Frontal cortex (tissue), 4 donors: ENCODE results near the gene CHRNB2. TPM values are rescaled to one million over a fixed set of nuclear protein-coding genes. Genes with fewer than 3 reads are reported as not detected.
A peak's percentile ranks its signal among the peaks of the same experiment; 100 is the strongest.

ENCODE experiments used
- DNase-seq, 2 donors: peaks; one replicate each; pipeline ENCODE4 v3.0.0; 2012; ENCODE audit warnings: low spot score in 2 of 2
- FAIRE-seq: peaks from 2 replicates; lab custom pipeline; 2012; peaks lifted over from hg19 to GRCh38; lab: Jason Lieb, UNC
- total RNA-seq: library from RNA; depleted of rRNA; stranded (reverse); fragments of >200 nt; gene quantifications from one replicate; pipeline ENCODE4 v1.2.3, GENCODE V29; 2014
- donor health status: control.
- donor health status: control.
- donor health status: control.

The CHRNB2 gene
- total RNA-seq, 1 donor from 2014 or later: 17.9 TPM

DNA sequence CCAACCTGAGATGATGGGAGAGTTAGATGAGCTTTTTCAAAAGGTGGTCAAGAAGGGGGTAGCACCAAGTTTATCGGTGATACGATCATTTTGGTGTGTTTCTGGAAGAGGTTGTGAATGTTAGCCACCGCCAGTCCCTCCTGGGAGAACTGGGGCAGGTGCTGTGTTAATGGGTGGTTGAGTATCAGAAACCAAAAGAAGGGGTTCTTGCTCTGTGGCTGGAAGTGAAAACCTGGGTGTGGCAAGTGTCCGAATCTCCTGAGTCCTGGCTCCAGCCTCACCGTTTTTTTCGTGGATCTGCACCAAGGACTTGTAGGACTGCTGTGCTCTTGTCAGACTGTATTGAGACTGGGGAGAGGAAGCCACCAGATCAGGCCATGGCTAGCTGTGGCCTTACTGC is 16.9 kb upstream of the CHRNB2 start:
- no peak for FAIRE-seq
- DNase-seq: no peak

DNA sequence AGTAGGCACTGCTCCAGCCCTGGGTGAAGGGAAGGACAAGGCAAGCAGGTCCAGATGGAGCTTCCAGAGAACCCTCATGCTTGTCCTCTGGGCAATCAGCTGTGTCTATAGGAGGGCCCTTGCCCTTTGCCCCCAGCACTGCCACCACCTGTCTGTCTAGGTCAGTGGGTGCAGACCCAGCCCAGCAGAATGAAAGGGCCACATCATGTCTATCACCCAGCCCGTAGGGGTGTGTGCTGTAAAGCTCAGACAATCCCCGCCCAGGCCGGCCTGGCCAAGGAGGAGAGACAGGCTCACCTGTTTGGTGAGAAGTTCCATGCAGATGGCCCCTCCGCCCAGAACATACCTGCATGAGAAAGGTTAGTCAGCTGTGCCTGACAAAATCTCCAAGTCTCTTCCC is 16.1 kb upstream of the CHRNB2 start:
- FAIRE-seq (no peak), DNase-seq (no peak)

- no peak for FAIRE-seq
- DNase-seq: no peak
Observed at GRCh38 chr1:154552036-154552435, 15.5 kb upstream of the CHRNB2 start.

DNA sequence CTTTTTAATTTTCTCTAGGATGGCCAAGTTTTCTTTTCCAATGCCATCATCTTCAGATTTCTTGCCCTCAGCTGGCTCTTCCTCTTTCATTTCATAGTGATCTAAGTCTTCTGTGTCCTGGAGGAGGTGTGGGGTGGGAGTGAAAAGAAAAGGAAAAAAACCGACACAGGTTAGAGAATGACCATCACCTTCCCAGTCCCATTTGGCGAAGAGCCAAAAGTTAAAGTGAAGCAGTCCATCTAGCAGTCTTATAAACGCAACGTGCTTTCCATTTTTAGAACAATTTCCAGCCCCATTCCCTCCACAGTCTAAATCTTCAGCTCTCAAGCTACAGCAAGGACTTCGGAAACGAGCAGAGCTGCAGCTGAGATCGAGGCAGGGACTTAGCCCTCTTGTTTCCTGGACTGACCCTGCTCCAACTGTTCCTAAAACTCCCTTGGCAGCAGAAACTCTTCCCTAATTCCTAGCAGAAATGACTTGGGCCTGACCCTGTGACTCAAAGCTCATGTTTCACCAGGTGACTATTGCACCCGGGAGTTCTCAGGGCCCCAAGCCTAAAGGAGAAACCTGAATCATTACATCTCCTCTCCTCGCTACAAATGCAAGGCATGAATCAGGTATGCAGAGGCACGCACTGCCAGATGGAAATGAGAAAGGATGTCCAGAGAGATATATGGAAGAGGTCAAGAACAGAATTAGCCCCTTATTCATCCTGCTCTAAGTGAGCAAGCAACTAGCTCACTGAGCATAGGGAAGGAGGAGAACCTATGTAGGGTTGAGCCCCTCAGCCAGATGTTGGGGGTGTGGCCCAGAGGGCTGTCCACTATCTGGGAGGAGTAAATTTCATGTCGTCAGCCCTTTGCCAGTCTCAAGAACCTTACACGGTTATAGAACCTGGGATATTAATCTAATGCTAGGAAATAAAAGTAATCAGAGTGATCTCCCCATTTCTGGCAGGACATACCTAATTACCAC is 14.2 kb upstream of the CHRNB2 start:
- DNase-seq (no peak), FAIRE-seq (no peak)

DNA sequence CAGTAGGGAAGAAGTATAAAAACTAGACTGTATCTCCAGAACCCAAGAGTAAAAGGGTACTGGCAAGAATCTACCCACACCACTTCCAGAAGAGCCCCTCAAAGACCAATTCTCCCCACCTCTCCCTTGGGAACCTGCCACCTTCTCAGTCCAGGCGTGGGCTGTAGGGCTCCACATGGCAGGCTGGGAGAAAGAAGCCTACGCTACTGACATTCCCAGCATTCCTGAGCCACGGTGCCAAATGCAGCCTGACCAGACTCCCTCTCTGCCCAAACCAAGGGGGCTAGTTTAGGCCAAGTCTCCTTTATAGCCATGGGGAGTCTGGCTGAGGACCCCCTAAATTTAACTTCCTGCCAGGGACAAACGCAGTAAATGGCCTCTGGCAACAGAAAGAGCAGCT is 11.2 kb upstream of the CHRNB2 start:
- FAIRE-seq (no peak), DNase-seq (no peak)

DNA sequence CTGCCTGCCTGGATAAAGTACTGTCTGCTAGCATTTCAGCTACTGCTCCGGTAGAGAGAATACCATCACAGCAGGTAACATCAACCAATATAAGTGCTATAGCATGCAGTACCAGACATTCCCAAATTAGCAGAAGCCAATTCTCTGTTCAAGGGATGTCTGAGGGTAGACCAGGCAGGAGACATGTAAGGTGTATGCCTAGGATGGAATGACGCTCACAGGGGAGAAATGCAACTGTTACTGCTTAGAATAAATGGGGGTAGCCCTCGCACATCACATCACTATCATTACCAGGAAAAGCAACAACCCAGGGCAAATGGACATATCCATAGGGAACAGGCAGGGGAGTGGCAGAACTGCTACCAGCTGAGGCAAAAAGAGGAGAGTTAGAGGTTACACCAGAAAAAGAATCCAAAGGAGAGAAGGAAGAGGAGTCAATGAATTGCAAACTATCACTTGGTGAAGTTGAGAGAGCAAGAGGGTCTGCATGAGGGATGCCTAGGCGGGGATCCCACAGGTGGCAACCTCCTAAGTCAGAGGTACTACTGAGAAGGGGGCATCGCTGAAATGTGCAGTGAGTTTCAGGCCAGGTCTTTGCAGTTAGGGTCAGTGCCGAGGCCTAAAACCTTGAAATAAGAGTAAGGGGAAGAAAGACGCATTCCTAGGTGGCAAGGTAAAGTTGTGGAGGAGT is 10.2 kb upstream of the CHRNB2 start:
- no peak for FAIRE-seq
- no peak for DNase-seq

DNA sequence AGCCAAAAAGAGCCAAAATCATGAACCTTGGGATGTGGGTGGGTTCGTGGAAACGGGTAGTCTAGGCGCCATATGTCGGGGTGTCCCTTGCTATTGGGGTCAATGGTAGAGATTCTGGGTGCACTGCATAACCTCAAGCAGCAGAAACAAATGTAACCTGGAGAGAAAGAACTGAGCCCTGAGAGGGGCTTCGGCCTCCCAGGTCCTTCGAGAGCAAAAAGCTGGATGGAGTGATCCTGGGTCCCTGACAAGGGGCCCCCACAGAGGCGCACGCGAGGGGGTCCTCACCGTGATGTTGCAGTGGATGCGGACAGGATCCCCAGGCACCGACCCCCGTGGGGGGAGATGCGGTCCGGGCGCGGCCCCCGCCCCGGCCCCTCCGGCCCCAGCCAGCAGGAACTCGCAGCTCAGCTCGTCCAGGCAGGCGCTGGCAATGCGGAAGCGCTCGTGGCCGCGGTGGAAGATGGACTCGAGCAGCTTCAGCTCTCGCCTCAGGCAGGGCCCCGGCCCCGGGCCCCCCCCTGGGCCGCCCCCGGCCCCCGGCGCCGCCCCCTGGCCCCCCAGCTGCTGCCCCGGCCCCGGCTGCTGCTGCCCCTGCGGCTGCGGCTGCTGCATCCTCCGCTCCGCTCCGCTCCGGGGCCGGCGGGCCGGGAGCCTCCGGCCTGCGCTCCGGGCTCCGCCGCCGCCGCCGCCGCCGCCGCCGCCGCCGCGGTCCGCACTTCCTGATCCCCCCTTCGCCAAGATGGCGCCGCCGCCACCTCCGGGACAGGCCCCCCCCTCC is 9.4 kb upstream of the CHRNB2 start, which contains the start of gene UBE2Q1:
Gene UBE2Q1, minus strand, starts transcription at position 724 of the 781 bp plus-strand sequence. Its CDS starts 109 bp downstream, at position 615.
- FAIRE-seq (no peak), DNase-seq (peak in 1 of 2 donors; percentile 48)

GRCh38 chr1:154558720-154559465 is 8.7 kb upstream of the CHRNB2 start:
- DNase-seq (peak; percentile 94 to 96), FAIRE-seq (no peak)

- no peak for FAIRE-seq
- peak; percentile 75 to 76 for DNase-seq
Observed at GRCh38 chr1:154559466-154560044, 8.0 kb upstream of the CHRNB2 start.

- DNase-seq (no peak), FAIRE-seq (no peak)
Observed at GRCh38 chr1:154565876-154566275, 1.7 kb upstream of the CHRNB2 start.

DNA sequence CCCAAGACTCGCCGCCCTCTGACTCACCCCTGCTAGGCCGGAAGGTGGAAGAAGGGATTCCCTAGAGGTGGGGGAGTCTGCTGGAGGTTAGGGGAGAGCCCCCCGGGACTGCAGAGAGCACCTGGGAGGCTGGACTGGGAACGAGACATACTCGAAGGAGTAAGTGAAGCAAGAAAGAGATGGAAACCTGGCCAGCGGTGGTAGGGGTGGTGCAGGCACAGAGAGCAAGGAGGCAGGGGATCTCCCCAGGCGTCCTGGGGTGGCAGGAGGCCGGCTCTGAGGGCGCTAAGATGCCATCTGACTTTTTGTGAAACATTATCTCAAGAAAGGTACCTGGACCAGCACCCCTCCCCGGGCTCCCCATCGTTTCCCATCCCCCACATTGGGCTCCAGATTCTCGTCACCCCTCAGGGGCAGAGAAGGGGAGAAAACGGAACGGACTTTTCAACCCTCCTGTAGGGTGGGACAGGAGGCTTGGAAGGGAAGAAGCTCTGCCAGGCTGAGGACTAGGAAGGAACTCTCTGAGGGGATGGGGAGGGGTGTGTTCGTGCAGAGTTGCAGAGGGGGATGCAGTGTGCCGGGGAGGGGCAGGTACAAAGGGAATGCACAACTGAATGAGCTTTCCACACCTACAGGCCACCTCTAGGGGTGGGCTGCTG is 708 bp downstream of the CHRNB2 start:
- no peak for FAIRE-seq
- no peak for DNase-seq

- FAIRE-seq (no peak), DNase-seq (no peak)
Observed at GRCh38 chr1:154571244-154571963, 3.8 kb downstream of the CHRNB2 start.

GRCh38 chr1:154571964-154572288 is 4.3 kb downstream of the CHRNB2 start:
- FAIRE-seq: no peak
- no peak for DNase-seq

GRCh38 chr1:154572468-154573167 is 5.0 kb downstream of the CHRNB2 start:
- FAIRE-seq (no peak), DNase-seq (no peak)

- FAIRE-seq: no peak
- DNase-seq: no peak
Observed at GRCh38 chr1:154573168-154573510, 5.6 kb downstream of the CHRNB2 start.

DNA sequence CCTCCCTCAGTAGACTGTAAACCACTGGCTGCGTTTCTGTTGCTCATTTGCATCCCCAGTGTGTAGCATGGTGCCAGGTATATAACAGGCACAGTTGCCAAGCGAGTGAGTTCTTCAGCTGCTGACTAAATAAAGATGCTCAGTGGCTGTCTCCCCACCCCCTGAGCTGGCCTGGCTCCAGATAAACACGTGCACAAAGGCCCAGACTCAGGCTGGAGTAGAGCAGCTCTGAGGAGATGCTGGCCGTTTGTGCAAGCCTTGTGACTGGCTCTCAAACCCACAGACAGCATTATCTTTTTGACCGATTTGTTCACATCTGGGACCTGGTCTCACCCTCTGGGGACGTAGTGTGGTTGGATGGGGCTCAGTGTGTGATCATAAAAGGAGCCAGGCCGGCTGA is 7.1 kb downstream of the CHRNB2 start:
- DNase-seq: peak in 1 of 2 donors; percentile 56
- no peak for FAIRE-seq

DNA sequence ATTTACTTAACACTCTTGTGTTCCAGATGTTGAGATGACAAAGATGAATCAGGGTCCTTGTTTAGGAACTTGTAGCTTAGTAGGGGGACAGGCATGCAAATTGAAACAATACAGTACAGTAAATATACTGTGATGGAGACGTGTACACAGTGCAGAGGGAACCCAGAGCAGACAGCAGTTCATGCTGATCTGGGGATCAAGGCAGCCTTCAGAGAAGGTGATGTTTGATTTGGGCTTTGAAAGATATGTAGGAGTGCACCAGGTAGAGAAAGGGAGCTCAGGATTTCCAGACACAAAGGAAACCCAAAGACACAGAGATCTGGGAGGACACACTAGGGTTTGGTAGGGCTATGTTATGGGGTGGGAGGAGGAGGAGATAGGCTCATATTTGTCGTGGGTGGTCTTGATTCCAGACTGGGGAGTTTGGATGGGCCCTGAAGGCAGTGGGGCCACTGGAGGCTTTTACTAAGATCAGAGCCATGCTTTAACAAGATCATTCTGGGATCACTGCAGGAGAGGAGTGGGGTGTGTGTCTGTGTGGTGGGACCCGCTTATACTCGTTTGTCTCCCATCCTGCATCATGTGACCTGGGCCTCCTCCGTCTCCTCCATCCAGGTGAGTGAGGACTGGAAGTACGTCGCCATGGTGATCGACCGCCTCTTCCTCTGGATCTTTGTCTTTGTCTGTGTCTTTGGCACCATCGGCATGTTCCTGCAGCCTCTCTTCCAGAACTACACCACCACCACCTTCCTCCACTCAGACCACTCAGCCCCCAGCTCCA is 7.8 kb downstream of the CHRNB2 start:
- no peak for DNase-seq
- FAIRE-seq: no peak
